ENCODE data around the gene IGFALS. TPM values are rescaled to one million over a fixed set of nuclear protein-coding genes. Genes with fewer than 3 reads are reported as not detected.

Gene IGFALS
- total and polyA plus RNA-seq, 2 of the 4 experiments (the other 2 are of a cell fraction) = not detected

DNA sequence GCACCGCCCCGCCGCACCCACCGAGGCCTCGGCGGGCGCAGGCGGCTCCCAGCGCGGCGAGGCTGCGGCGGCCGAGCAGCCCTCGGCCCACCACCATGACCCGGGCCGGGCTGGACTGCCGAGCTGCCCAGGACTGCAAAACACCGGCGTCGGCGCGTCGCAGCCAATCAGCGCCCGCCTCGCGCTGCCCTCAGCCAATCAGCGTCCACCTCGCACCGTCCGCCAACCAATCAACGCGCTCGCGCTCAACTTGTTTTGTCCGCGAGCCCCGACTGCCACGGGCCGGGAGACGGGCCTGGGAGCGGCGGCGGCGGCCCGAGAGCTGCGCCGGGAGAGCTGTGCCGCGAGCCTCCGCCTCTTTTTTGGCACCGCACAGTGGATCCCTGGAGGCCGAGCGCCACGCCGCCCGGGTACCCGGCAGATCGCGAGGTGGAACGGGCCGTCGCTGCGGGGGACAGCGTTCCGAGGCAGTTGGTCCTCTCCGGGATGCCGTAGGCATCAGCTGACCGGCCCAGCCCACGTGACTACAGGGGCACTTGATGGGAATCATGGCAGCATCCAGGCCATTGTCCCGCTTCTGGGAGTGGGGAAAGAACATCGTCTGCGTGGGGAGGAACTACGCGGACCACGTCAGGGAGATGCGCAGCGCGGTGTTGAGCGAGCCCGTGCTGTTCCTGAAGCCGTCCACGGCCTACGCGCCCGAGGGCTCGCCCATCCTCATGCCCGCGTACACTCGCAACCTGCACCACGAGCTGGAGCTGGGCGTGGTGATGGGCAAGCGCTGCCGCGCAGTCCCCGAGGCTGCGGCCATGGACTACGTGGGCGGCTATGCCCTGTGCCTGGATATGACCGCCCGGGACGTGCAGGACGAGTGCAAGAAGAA, 33.4 kb upstream of the IGFALS start, which contains the start of the genes FAHD1 and HAGH:
Gene FAHD1, plus strand, starts transcription at position 516 of the 883 bp plus-strand sequence. Its CDS starts 33 bp downstream, at position 549.
Gene HAGH, minus strand, starts transcription at position 135 of the 883 bp plus-strand sequence. Its CDS starts 38 bp downstream, at position 97.
- H3K4me2 ChIP-seq (ENCODE audit: low read depth, low read length) = peak within 1 kb of the TSS; percentile 97
- DNase-seq (peak; percentile 94), ATAC-seq (ENCODE audit: low read depth) (peak; percentile 93)
- H2AFZ ChIP-seq (replicated peaks; ENCODE audit: low read length, poor library complexity) = peak within 1 kb of the TSS; percentile 100
- H2AK9ac ChIP-seq (replicated peaks; ENCODE audit: low read depth, low read length, poor library complexity) = peak within 1 kb of the TSS; percentile 99
- peak within 1 kb of the TSS; percentile 73 for H3K4me3 ChIP-seq (ENCODE audit: insufficient read depth, low read depth, low read length)
- peak within 1 kb of the TSS; percentile 68; the same call in 1 of the 2 replicates for H2BK120ac ChIP-seq (ENCODE audit: low read depth, low read length)
- peak within 1 kb of the TSS; percentile 89 for H4K5ac ChIP-seq (ENCODE audit: low read depth, low read length)
- H2AK5ac ChIP-seq (ENCODE audit: low read depth, low read length) = peak within 1 kb of the TSS; percentile 88
- ChIA-PET POLR2A (ENCODE audit: unreplicated experiment) (interaction anchor here (0.5 kb wide), 1 partner anchor 144 kb away, joined by 4 read pairs; no protein-coding TSS in a partner anchor), CTCF (interaction anchor here (0.6 to 1.1 kb wide), 2 partner anchors 102 to 117 kb away, joined by 3 to 5 read pairs; no protein-coding TSS in a partner anchor)
- peak within 1 kb of the TSS; percentile 74 for H2BK5ac ChIP-seq (ENCODE audit: low read depth, low read length, poor library complexity, severe bottlenecking)
- peaks cover 18 to 63% of the 10 kb centered on the region in 2 experiments for H3K79me1 ChIP-seq (ENCODE audit: low read depth in 1 of 2, low read length in 2 of 2)
- H3K4ac ChIP-seq (ENCODE audit: low read depth, low read length) = peak within 1 kb of the TSS; percentile 98
- H3K36me3 ChIP-seq (ENCODE audit: control insufficient read depth, insufficient read depth, low read length) = peaks cover 6% of the 10 kb centered on the region
- H4K91ac ChIP-seq (ENCODE audit: insufficient read depth, low read depth, low read length) = peak within 1 kb of the TSS; percentile 59; the same call in 1 of the 2 replicates
- H3K18ac ChIP-seq (ENCODE audit: low read depth, low read length) = no peak within 1 kb of the TSS
- no peak within 1 kb of the TSS for H2BK20ac ChIP-seq (ENCODE audit: low read depth, low read length)
- H3K27ac ChIP-seq (ENCODE audit: insufficient read depth, low read length) = peak within 1 kb of the TSS; percentile 58
- dilution Hi-C loops (cut with HindIII; ENCODE audit: low sequenced_read_pairs, unreplicated experiment) = no loop called here
- no peak within 1 kb of the TSS for H2BK15ac ChIP-seq (ENCODE audit: low read depth, low read length)
- peak within 1 kb of the TSS; percentile 76 for H3K23ac ChIP-seq (ENCODE audit: low read depth, low read length)
- H4K8ac ChIP-seq (ENCODE audit: low read depth in 2 of 2, low read length in 2 of 2) = peak within 1 kb of the TSS; percentile 41 to 100
- peak within 1 kb of the TSS; percentile 76 for H3K9ac ChIP-seq (ENCODE audit: low read depth, low read length)
- H3K27me3 ChIP-seq (ENCODE audit: control insufficient read depth, insufficient read depth, low read length) = no peaks in the 10 kb centered on the region
- H3K14ac ChIP-seq (replicated peaks; ENCODE audit: low read depth, low read length) = peak within 1 kb of the TSS; percentile 80
- intact Hi-C loops (cut with micrococcal nuclease) = loop anchor here (5.0 kb wide), 1 partner anchor 45 kb away; the partner anchor contains the start of genes NUBP2 and SPSB3
- peaks cover 6% of the 10 kb centered on the region for H3K9me1 ChIP-seq (ENCODE audit: insufficient read depth, low read length)
- no TSS peak for BruUV-seq (replicated peaks)
- WGBS, 2 experiments (ENCODE audit: extremely low coverage in 2 of 2, insufficient read length in 1 of 2) = 1% methylated on average over 59 of the region's 104 CpGs; no CpG with 5 or more reads in 1 of the 2 experiments
- peaks cover 18% of the 10 kb centered on the region; the same call in 1 of the 2 replicates for H4K20me1 ChIP-seq (ENCODE audit: insufficient read depth, low read length)
- in situ Hi-C loops (cut with MboI; ENCODE audit: low sequenced_read_pairs) = no loop called here
- H3K9me3 ChIP-seq (ENCODE audit: control insufficient read depth, insufficient read depth, low read length) = no peaks in the 10 kb centered on the region
- peaks cover 6% of the 10 kb centered on the region; the same call in 1 of the 2 replicates for H3K4me1 ChIP-seq (ENCODE audit: control insufficient read depth, insufficient read depth, low read length)
- H3K56ac ChIP-seq (ENCODE audit: extremely low read depth, insufficient read depth, low read length) = peak within 1 kb of the TSS; percentile 48
- TF ChIP-seq MAFK (IDR thresholded peaks at IDR 0.05; ENCODE audit: low read depth, low read length) = no peak
- TF ChIP-seq MAZ (IDR thresholded peaks at IDR 0.05; ENCODE audit: borderline replicate concordance, low read depth, low read length) = peak; percentile 63; the same call in 1 of the 2 replicates
- TF ChIP-seq POLR2A (IDR thresholded peaks at IDR 0.05; ENCODE audit: low read depth, low read length) = peak; percentile 67; the same call in 1 of the 2 replicates
- TF ChIP-seq, protein P1, sequence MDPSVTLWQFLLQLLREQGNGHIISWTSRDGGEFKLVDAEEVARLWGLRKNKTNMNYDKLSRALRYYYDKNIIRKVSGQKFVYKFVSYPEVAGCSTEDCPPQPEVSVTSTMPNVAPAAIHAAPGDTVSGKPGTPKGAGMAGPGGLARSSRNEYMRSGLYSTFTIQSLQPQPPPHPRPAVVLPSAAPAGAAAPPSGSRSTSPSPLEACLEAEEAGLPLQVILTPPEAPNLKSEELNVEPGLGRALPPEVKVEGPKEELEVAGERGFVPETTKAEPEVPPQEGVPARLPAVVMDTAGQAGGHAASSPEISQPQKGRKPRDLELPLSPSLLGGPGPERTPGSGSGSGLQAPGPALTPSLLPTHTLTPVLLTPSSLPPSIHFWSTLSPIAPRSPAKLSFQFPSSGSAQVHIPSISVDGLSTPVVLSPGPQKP (IDR thresholded peaks at IDR 0.05; ENCODE audit: borderline replicate concordance, low read depth, low read length) = no peak
- TF ChIP-seq, protein P2, sequence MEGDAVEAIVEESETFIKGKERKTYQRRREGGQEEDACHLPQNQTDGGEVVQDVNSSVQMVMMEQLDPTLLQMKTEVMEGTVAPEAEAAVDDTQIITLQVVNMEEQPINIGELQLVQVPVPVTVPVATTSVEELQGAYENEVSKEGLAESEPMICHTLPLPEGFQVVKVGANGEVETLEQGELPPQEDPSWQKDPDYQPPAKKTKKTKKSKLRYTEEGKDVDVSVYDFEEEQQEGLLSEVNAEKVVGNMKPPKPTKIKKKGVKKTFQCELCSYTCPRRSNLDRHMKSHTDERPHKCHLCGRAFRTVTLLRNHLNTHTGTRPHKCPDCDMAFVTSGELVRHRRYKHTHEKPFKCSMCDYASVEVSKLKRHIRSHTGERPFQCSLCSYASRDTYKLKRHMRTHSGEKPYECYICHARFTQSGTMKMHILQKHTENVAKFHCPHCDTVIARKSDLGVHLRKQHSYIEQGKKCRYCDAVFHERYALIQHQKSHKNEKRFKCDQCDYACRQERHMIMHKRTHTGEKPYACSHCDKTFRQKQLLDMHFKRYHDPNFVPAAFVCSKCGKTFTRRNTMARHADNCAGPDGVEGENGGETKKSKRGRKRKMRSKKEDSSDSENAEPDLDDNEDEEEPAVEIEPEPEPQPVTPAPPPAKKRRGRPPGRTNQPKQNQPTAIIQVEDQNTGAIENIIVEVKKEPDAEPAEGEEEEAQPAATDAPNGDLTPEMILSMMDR (conservative IDR thresholded peaks at IDR 0.05; ENCODE audit: low read depth, low read length) = no peak
- TF ChIP-seq, protein P3, sequence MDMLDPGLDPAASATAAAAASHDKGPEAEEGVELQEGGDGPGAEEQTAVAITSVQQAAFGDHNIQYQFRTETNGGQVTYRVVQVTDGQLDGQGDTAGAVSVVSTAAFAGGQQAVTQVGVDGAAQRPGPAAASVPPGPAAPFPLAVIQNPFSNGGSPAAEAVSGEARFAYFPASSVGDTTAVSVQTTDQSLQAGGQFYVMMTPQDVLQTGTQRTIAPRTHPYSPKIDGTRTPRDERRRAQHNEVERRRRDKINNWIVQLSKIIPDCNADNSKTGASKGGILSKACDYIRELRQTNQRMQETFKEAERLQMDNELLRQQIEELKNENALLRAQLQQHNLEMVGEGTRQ (IDR thresholded peaks at IDR 0.05; ENCODE audit: low read depth, low read length) = peak; percentile 99
- TF ChIP-seq FOS (IDR thresholded peaks at IDR 0.05; ENCODE audit: low read depth, low read length) = peak; percentile 59
- peak; percentile 35; the same call in 1 of the 2 replicates for TF ChIP-seq RFX5 (IDR thresholded peaks at IDR 0.05; ENCODE audit: low read depth, low read length)
- TF ChIP-seq NFE2L2 (IDR thresholded peaks at IDR 0.05; ENCODE audit: low read depth, low read length) = no peak
- peak; percentile 12 for TF ChIP-seq RCOR1 (IDR thresholded peaks at IDR 0.05; ENCODE audit: insufficient replicate concordance, low read length)
- TF ChIP-seq MXI1 (IDR thresholded peaks at IDR 0.05; ENCODE audit: borderline replicate concordance, low read depth, low read length) = peak; percentile 84; the same call in 1 of the 2 replicates
- no peak for TF ChIP-seq CEBPB (IDR thresholded peaks at IDR 0.05; ENCODE audit: low read depth, low read length)
